ENCODE measurements around the gene STK17B. TPM values are rescaled to one million over a fixed set of nuclear protein-coding genes. Genes with fewer than 3 reads are reported as not detected.
A peak's percentile ranks its signal among the peaks of the same experiment; 100 is the strongest.

STK17B gene
- total and polyA plus RNA-seq, 2 experiments from 2014 or later: 5.7 to 13.7 TPM

DNA sequence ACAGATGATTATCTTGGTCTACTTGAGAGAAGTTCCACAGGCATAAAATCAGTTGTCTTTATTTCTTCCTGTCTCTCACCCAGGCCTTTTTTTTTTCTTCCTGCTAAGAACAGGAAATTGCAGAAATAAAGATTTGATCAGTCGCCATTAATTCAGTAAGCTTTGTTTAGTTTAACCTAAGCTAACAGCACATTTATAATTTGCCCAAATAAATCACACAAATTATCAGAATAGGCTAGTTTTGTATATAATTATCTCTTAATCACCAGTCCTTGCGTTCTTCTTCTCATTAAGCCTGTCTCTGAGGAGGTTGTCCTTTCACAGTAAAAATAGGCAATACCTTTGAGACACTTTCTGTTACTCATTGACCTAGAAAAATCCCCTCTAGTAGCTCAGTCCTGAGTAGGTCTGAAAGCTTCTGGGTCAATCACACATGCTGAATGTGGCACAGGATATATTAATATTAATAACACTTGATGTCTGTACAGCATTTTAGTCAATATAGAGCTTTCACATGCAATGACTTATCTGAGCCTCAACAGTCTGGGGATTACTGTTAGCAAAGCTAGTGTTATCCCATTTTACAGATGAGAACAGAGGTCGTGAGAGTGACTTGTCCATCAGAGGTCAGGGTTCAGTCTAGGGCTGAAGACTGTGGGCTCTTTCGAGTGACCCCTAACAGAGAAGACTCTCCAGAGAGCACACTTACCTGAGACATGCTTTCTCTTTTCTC lies 11.2 kb upstream of the STK17B start:
- no peak overlapping the region for H3K4me3 Mint-ChIP-seq

More for the DNA sequence above, 11.2 kb upstream of the STK17B start:
- H3K4me3 ChIP-seq: no peak overlapping the region
- no peak for ATAC-seq
- H3F3A ChIP-seq (replicated peaks; ENCODE audit: low read depth): no peaks in the 10 kb centered on the region
- no peaks in the 10 kb centered on the region for H4K20me1 ChIP-seq (replicated peaks; ENCODE audit: insufficient read depth)
- H3K4me1 ChIP-seq (ENCODE audit: insufficient read depth): no peaks in the 10 kb centered on the region
- H3K9me2 ChIP-seq (ENCODE audit: insufficient read depth): 0 out of 2 replicates have a peak, but pooled peaks cover 5% of the 10 kb centered on the region
- H3K27ac Mint-ChIP-seq: no peak overlapping the region
- TF ChIP-seq NANOG (IDR thresholded peaks at IDR 0.05; ENCODE audit: borderline replicate concordance): no peak
- TF ChIP-seq, protein P1, sequence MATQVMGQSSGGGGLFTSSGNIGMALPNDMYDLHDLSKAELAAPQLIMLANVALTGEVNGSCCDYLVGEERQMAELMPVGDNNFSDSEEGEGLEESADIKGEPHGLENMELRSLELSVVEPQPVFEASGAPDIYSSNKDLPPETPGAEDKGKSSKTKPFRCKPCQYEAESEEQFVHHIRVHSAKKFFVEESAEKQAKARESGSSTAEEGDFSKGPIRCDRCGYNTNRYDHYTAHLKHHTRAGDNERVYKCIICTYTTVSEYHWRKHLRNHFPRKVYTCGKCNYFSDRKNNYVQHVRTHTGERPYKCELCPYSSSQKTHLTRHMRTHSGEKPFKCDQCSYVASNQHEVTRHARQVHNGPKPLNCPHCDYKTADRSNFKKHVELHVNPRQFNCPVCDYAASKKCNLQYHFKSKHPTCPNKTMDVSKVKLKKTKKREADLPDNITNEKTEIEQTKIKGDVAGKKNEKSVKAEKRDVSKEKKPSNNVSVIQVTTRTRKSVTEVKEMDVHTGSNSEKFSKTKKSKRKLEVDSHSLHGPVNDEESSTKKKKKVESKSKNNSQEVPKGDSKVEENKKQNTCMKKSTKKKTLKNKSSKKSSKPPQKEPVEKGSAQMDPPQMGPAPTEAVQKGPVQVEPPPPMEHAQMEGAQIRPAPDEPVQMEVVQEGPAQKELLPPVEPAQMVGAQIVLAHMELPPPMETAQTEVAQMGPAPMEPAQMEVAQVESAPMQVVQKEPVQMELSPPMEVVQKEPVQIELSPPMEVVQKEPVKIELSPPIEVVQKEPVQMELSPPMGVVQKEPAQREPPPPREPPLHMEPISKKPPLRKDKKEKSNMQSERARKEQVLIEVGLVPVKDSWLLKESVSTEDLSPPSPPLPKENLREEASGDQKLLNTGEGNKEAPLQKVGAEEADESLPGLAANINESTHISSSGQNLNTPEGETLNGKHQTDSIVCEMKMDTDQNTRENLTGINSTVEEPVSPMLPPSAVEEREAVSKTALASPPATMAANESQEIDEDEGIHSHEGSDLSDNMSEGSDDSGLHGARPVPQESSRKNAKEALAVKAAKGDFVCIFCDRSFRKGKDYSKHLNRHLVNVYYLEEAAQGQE (IDR thresholded peaks at IDR 0.05; ENCODE audit: unreplicated experiment): no peak
- TF ChIP-seq, protein P2, sequence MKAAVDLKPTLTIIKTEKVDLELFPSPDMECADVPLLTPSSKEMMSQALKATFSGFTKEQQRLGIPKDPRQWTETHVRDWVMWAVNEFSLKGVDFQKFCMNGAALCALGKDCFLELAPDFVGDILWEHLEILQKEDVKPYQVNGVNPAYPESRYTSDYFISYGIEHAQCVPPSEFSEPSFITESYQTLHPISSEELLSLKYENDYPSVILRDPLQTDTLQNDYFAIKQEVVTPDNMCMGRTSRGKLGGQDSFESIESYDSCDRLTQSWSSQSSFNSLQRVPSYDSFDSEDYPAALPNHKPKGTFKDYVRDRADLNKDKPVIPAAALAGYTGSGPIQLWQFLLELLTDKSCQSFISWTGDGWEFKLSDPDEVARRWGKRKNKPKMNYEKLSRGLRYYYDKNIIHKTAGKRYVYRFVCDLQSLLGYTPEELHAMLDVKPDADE (IDR thresholded peaks at IDR 0.05): no peak
- no peak for TF ChIP-seq ZNF114 (CRISPR knock-in tag; IDR thresholded peaks at IDR 0.05)
- TF ChIP-seq, protein P3, sequence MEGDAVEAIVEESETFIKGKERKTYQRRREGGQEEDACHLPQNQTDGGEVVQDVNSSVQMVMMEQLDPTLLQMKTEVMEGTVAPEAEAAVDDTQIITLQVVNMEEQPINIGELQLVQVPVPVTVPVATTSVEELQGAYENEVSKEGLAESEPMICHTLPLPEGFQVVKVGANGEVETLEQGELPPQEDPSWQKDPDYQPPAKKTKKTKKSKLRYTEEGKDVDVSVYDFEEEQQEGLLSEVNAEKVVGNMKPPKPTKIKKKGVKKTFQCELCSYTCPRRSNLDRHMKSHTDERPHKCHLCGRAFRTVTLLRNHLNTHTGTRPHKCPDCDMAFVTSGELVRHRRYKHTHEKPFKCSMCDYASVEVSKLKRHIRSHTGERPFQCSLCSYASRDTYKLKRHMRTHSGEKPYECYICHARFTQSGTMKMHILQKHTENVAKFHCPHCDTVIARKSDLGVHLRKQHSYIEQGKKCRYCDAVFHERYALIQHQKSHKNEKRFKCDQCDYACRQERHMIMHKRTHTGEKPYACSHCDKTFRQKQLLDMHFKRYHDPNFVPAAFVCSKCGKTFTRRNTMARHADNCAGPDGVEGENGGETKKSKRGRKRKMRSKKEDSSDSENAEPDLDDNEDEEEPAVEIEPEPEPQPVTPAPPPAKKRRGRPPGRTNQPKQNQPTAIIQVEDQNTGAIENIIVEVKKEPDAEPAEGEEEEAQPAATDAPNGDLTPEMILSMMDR (conservative IDR thresholded peaks at IDR 0.05; ENCODE audit: low read depth in 2 of 2): no peak
- no peak for TF ChIP-seq ZNF331 (CRISPR knock-in tag; IDR thresholded peaks at IDR 0.05; ENCODE audit: low read depth)
- no peak for TF ChIP-seq EZH2 (IDR thresholded peaks at IDR 0.05; ENCODE audit: low read depth, unreplicated experiment)
- no peak for TF ChIP-seq EZH2phosphoT487 (IDR thresholded peaks at IDR 0.05; ENCODE audit: unreplicated experiment)
- no peak for TF ChIP-seq CREB1 (CRISPR knock-in tag; IDR thresholded peaks at IDR 0.05; ENCODE audit: low read depth)
- TF ChIP-seq POLR2AphosphoS5 (IDR thresholded peaks at IDR 0.05; ENCODE audit: low read depth): no peak
- TF ChIP-seq STAT1 (IDR thresholded peaks at IDR 0.05; ENCODE audit: unreplicated experiment): no peak
- TF ChIP-seq JUNB (IDR thresholded peaks at IDR 0.05; ENCODE audit: unreplicated experiment): no peak
- TF ChIP-seq, protein P4, sequence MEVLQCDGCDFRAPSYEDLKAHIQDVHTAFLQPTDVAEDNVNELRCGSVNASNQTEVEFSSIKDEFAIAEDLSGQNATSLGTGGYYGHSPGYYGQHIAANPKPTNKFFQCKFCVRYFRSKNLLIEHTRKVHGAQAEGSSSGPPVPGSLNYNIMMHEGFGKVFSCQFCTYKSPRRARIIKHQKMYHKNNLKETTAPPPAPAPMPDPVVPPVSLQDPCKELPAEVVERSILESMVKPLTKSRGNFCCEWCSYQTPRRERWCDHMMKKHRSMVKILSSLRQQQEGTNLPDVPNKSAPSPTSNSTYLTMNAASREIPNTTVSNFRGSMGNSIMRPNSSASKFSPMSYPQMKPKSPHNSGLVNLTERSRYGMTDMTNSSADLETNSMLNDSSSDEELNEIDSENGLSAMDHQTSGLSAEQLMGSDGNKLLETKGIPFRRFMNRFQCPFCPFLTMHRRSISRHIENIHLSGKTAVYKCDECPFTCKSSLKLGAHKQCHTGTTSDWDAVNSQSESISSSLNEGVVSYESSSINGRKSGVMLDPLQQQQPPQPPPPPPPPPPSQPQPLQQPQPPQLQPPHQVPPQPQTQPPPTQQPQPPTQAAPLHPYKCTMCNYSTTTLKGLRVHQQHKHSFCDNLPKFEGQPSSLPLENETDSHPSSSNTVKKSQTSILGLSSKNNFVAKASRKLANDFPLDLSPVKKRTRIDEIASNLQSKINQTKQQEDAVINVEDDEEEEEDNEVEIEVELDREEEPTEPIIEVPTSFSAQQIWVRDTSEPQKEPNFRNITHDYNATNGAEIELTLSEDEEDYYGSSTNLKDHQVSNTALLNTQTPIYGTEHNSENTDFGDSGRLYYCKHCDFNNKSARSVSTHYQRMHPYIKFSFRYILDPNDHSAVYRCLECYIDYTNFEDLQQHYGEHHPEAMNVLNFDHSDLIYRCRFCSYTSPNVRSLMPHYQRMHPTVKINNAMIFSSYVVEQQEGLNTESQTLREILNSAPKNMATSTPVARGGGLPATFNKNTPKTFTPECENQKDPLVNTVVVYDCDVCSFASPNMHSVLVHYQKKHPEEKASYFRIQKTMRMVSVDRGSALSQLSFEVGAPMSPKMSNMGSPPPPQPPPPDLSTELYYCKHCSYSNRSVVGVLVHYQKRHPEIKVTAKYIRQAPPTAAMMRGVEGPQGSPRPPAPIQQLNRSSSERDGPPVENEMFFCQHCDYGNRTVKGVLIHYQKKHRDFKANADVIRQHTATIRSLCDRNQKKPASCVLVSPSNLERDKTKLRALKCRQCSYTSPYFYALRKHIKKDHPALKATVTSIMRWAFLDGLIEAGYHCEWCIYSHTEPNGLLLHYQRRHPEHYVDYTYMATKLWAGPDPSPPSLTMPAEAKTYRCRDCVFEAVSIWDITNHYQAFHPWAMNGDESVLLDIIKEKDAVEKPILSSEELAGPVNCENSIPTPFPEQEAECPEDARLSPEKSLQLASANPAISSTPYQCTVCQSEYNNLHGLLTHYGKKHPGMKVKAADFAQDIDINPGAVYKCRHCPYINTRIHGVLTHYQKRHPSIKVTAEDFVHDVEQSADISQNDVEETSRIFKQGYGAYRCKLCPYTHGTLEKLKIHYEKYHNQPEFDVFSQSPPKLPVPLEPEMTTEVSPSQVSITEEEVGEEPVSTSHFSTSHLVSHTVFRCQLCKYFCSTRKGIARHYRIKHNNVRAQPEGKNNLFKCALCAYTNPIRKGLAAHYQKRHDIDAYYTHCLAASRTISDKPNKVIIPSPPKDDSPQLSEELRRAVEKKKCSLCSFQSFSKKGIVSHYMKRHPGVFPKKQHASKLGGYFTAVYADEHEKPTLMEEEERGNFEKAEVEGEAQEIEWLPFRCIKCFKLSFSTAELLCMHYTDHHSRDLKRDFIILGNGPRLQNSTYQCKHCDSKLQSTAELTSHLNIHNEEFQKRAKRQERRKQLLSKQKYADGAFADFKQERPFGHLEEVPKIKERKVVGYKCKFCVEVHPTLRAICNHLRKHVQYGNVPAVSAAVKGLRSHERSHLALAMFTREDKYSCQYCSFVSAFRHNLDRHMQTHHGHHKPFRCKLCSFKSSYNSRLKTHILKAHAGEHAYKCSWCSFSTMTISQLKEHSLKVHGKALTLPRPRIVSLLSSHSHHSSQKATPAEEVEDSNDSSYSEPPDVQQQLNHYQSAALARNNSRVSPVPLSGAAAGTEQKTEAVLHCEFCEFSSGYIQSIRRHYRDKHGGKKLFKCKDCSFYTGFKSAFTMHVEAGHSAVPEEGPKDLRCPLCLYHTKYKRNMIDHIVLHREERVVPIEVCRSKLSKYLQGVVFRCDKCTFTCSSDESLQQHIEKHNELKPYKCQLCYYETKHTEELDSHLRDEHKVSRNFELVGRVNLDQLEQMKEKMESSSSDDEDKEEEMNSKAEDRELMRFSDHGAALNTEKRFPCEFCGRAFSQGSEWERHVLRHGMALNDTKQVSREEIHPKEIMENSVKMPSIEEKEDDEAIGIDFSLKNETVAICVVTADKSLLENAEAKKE (CRISPR knock-in tag; IDR thresholded peaks at IDR 0.05): no peak
- H3K36me3 Mint-ChIP-seq (ENCODE audit: low read depth): no peaks in the 10 kb centered on the region
- H3K27me3 ChIP-seq (ENCODE audit: insufficient read depth): no peaks in the 10 kb centered on the region
- H3K27me3 Mint-ChIP-seq (ENCODE audit: insufficient read depth, low read depth, poor library complexity): peaks cover 4% of the 10 kb centered on the region
- no peaks in the 10 kb centered on the region for H3K4me1 Mint-ChIP-seq
- no peaks in the 10 kb centered on the region for H3K9me3 Mint-ChIP-seq
- no peak overlapping the region for H3K27ac ChIP-seq (ENCODE audit: low read depth)
- peak overlapping the region; percentile 76; the same call in 1 of the 2 replicates for H2AFZ ChIP-seq
- no peaks in the 10 kb centered on the region for H3K79me2 ChIP-seq (replicated peaks; ENCODE audit: insufficient read depth)
- no peaks in the 10 kb centered on the region for H3K36me3 ChIP-seq (ENCODE audit: insufficient read depth)
- no peak overlapping the region for H3K4me2 ChIP-seq
- no peak for DNase-seq (ENCODE audit: low spot score)

Measured in GM23338 (cell line).